ENCODE measurements around the gene LSP1. TPM values are rescaled to one million over a fixed set of nuclear protein-coding genes. Genes with fewer than 3 reads are reported as not detected.

The LSP1 gene
- total RNA-seq, 3 donors from 2014 or later (not counting 1 experiment from before 2014, with no cell fraction given): 487 to 595 (median 536) TPM

DNA sequence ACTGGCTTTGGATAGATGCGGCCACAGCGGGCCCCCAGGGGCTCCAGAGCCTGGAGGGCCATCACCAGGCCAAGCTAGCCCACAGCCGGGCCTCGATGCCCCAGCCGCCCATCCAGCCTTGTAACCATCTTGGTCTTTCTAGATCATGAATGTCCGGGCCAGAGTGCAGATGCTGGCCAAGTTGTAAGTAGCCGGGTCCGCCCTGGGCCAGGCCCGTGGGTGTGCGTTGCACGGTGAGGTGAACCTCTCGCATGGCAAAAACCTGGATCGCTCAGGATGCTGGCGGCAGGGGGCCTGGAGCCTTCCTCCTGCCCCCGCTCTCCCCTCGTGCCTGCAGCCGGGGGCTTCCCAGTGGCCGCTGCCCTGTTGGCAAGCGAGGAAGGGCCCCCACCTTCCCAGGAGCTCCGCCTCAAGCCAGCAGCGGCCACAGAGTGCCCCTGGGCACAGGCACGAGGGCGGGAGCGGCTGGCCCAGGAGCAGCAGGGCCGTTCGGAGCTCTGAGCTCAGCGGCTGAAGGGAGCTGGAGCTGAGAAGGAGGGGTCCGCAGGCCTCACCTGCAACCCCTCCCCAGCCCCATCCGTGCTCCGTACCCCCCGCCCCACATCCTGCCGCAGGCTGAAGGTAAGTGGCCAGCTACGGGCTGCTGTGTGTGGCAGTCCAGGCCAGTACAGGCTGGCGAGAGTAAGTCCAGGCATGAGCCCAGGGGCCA lies 83.3 kb downstream of the LSP1 start:
- no peak for TF ChIP-seq CTCF (IDR thresholded peaks at IDR 0.05)
- DNase-seq (peak in 1 of 2 donors; percentile 13), ATAC-seq (no peak)
- H3K36me3 ChIP-seq (ENCODE audit: control insufficient read depth, insufficient read depth, low read length): no peaks in the 10 kb centered on the region
- peaks cover 9% of the 10 kb centered on the region for H3K4me1 ChIP-seq (ENCODE audit: control insufficient read depth, insufficient read depth, low read length)
- intact Hi-C loops (cut with micrococcal nuclease): no loop called here
- Mint-ChIP-seq H3K4me3 (no peak overlapping the region), H3K27ac (no peak overlapping the region), H3K27me3 (ENCODE audit: low read depth in 2 of 2) (peaks cover 0 to 18% of the 10 kb centered on the region in 2 donors), H3K9me3 (no peaks in the 10 kb centered on the region), H3K4me1 (peaks cover 4 to 24% of the 10 kb centered on the region in 2 donors), H3K36me3 (no peaks in the 10 kb centered on the region)
- H3K4me3 ChIP-seq (ENCODE audit: low read length): no peak overlapping the region
- no peak overlapping the region for H3K27ac ChIP-seq (ENCODE audit: low read length)
- H3K9me3 ChIP-seq (ENCODE audit: control insufficient read depth, insufficient read depth, low read length): no peaks in the 10 kb centered on the region
- H3K27me3 ChIP-seq (ENCODE audit: control insufficient read depth, insufficient read depth, low read length): no peaks in the 10 kb centered on the region
- 92% methylated on average over 34 of the region's 34 CpGs for WGBS (ENCODE audit: insufficient coverage)

GRCh38 chr11:1936781-1937615 lies 84.1 kb downstream of the LSP1 start:
- DNase-seq: peak in 1 of 2 donors; percentile 15
- no peak overlapping the region for H3K27ac Mint-ChIP-seq
- peaks cover 4 to 24% of the 10 kb centered on the region in 2 donors for H3K4me1 Mint-ChIP-seq
- H3K9me3 Mint-ChIP-seq: no peaks in the 10 kb centered on the region
- H3K9me3 ChIP-seq (ENCODE audit: control insufficient read depth, insufficient read depth, low read length): no peaks in the 10 kb centered on the region
- no peaks in the 10 kb centered on the region for H3K36me3 ChIP-seq (ENCODE audit: control insufficient read depth, insufficient read depth, low read length)
- H3K27me3 ChIP-seq (ENCODE audit: control insufficient read depth, insufficient read depth, low read length): no peaks in the 10 kb centered on the region
- H3K36me3 Mint-ChIP-seq: no peaks in the 10 kb centered on the region
- TF ChIP-seq CTCF (IDR thresholded peaks at IDR 0.05): no peak
- H3K27ac ChIP-seq (ENCODE audit: low read length): no peak overlapping the region
- 92% methylated on average over 34 of the region's 34 CpGs for WGBS (ENCODE audit: insufficient coverage)
- no peak overlapping the region for H3K4me3 Mint-ChIP-seq
- intact Hi-C loops (cut with micrococcal nuclease): no loop called here
- peaks cover 0 to 12% of the 10 kb centered on the region in 2 donors for H3K27me3 Mint-ChIP-seq (ENCODE audit: low read depth in 2 of 2)
- no peak overlapping the region for H3K4me3 ChIP-seq (ENCODE audit: low read length)
- H3K4me1 ChIP-seq (ENCODE audit: control insufficient read depth, insufficient read depth, low read length): peaks cover 9% of the 10 kb centered on the region
- ATAC-seq: no peak

DNA sequence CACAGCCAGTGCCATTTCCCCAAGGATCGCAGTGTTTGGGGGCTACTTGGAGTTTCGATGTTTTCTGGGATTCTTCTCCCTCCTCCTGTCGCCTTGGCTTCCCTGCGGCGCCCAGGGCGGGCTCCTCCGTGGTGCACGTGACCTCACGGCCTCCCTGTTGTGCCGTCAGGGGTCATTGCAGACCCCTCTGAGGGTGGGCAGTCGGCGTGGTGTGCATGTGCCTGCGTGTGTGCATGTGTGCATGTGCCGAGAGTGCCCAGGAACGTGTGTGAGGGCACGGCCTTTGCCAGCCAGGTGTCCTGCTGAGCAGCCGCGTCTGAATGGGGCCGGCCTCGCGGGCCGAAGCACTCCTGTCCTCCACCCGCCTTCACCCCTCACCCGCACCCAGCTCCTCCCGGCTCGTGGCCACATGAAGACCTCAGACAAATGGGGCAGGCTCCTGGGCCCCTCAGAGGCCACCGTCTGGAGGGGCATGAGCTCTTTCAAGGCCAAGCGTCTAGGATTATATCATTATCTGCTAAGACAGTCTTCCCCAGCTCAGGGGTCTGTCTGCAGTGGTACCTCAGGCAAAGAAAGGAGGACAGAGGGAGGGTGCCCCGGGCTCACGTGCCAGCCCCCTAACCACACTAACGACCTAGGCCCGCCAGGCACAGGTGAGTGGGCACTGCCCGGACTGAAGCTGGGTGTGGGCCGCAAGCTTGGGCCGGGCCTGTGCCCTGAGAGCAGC lies 84.9 kb downstream of the LSP1 start:
- Histone ChIP-seq H3K27me3 (ENCODE audit: control insufficient read depth, insufficient read depth, low read length) (no peaks in the 10 kb centered on the region), H3K4me1 (ENCODE audit: control insufficient read depth, insufficient read depth, low read length) (peaks cover 9% of the 10 kb centered on the region), H3K4me3 (ENCODE audit: low read length) (no peak overlapping the region), H3K36me3 (ENCODE audit: control insufficient read depth, insufficient read depth, low read length) (no peaks in the 10 kb centered on the region), H3K9me3 (ENCODE audit: control insufficient read depth, insufficient read depth, low read length) (no peaks in the 10 kb centered on the region), H3K27ac (ENCODE audit: low read length) (no peak overlapping the region)
- 78% methylated on average over 35 of the region's 35 CpGs for WGBS (ENCODE audit: insufficient coverage)
- DNase-seq: no peak
- no peak for ATAC-seq
- Mint-ChIP-seq H3K36me3 (no peaks in the 10 kb centered on the region), H3K4me3 (no peak overlapping the region), H3K4me1 (peaks cover 4 to 24% of the 10 kb centered on the region in 2 donors), H3K27me3 (ENCODE audit: low read depth in 2 of 2) (peaks cover 0 to 7% of the 10 kb centered on the region in 2 donors), H3K9me3 (no peaks in the 10 kb centered on the region), H3K27ac (no peak overlapping the region)
- TF ChIP-seq CTCF (IDR thresholded peaks at IDR 0.05): no peak
- intact Hi-C loops (cut with micrococcal nuclease): loop anchor here (1.0 kb wide), 1 partner anchor 22 kb away; no protein-coding TSS in a partner anchor
